OCI-LY3 (cell line): ENCODE measurements around the gene ERC1.
"Not testable (repeated sequence)": the region's sequence is repeated elsewhere in the genome, so short reads cannot be mapped to it uniquely, and the experiment has no call there.

Experiments used
- H2AFZ ChIP-seq: fragments of 200-600, 300-600 bp; shearing (Covaris generic); 2 replicates; pipeline ENCODE4 v1.6.0; 2014; ENCODE audit warnings: antibody characterized with exemption, low read depth, low read length
- H3K27ac ChIP-seq: fragments of 200-600, 300-600 bp; sonication (generic); 2 replicates; pipeline ENCODE4 v1.5.1; 2014; ENCODE audit warnings: mild to moderate bottlenecking, low read length, moderate library complexity, mixed read lengths
- H3K27me3 ChIP-seq: fragments of 200-600, 300-600 bp; sonication (generic); 2 replicates; pipeline ENCODE4 v1.6.1; 2014; ENCODE audit warnings: low read depth, low read length, mixed read lengths
- H3K36me3 ChIP-seq: fragments of 200-600, 300-600 bp; sonication (generic); replicated peaks from 2 replicates; pipeline ENCODE3; 2014; ENCODE audit warnings: low read depth, low read length, mixed read lengths
- H3K4me1 ChIP-seq: fragments of 300-600, 200-600 bp; sonication (generic); 2 replicates; pipeline ENCODE4 v1.6.1; 2014; ENCODE audit warnings: low read length, mixed read lengths
- H3K4me2 ChIP-seq: fragments of 200-600, 300-600 bp; sonication (generic); 2 replicates; pipeline ENCODE4 v1.6.1; 2014; ENCODE audit warnings: low read length, mixed read lengths
- H3K4me3 ChIP-seq: fragments of 300-600, 200-600 bp; sonication (generic); 2 replicates; pipeline ENCODE4 v1.5.1; 2014; ENCODE audit warnings: antibody characterized with exemption, mild to moderate bottlenecking, low read length, moderate library complexity
- H3K79me2 ChIP-seq: fragments of 300-600, 200-600 bp; shearing (Covaris generic); 2 replicates; pipeline ENCODE4 v1.6.1; 2014; ENCODE audit warnings: mild to moderate bottlenecking, low read length, mixed read lengths
- H3K9ac ChIP-seq: fragments of 300-600, 200-600 bp; shearing (Covaris generic); 2 replicates; pipeline ENCODE4 v1.6.0; 2014; ENCODE audit warnings: mild to moderate bottlenecking, low read length, moderate library complexity
- H3K9me3 ChIP-seq: fragments of 200-600, 300-600 bp; shearing (Covaris generic); 2 replicates; pipeline ENCODE4 v1.6.1; 2014; ENCODE audit warnings: low read length, mixed read lengths; ENCODE audit not compliant: insufficient read depth
- H4K20me1 ChIP-seq: fragments of 200-600, 300-600 bp; sonication (generic); 2 replicates; pipeline ENCODE4 v1.6.1; 2016; ENCODE audit warnings: low read length, mixed read lengths; ENCODE audit not compliant: insufficient read depth
- CTCF ChIP-seq: fragments of 200-600, 300-600 bp; sonication (generic); IDR thresholded peaks from 2 replicates; pipeline ENCODE4 v1.5.1; 2014; ENCODE audit warnings: antibody characterized with exemption, low read length, low read depth
- EZH2phosphoT487 ChIP-seq: fragments of 200-600 bp; shearing (Covaris generic); IDR thresholded peaks from 2 replicates; pipeline ENCODE4 v1.6.1; 2018; ENCODE audit warnings: antibody characterized with exemption, mixed run types, low read depth

Gene ERC1

GRCh38 chr12:1338483-1339177, 347.6 kb downstream of the ERC1 start:
- Histone ChIP-seq H3K4me1 (no peaks in the 10 kb centered on the region), H3K4me3 (no peak overlapping the region), H4K20me1 (no peaks in the 10 kb centered on the region), H3K9me3 (no peaks in the 10 kb centered on the region), H3K4me2 (no peak overlapping the region), H3K79me2 (no peaks in the 10 kb centered on the region), H3K27ac (no peak overlapping the region), H2AFZ (no peak overlapping the region), H3K9ac (no peak overlapping the region), H3K36me3 (no peaks in the 10 kb centered on the region), H3K27me3 (no peaks in the 10 kb centered on the region)
- no peak for TF ChIP-seq EZH2phosphoT487
- no peak for TF ChIP-seq CTCF

GRCh38 chr12:1339178-1339541, 348.1 kb downstream of the ERC1 start:
- H3K27me3 ChIP-seq, H3K79me2 ChIP-seq, H3K27ac ChIP-seq, H3K4me1 ChIP-seq, H3K36me3 ChIP-seq, H4K20me1 ChIP-seq, H3K9me3 ChIP-seq, H2AFZ ChIP-seq, H3K4me3 ChIP-seq, H3K4me2 ChIP-seq, H3K9ac ChIP-seq: not testable (repeated sequence)

- H3K9me3 ChIP-seq = no peaks in the 10 kb centered on the region
- no peaks in the 10 kb centered on the region for H3K27me3 ChIP-seq
- no peaks in the 10 kb centered on the region for H3K36me3 ChIP-seq
- no peaks in the 10 kb centered on the region for H3K4me1 ChIP-seq
- no peaks in the 10 kb centered on the region for H4K20me1 ChIP-seq
- no peak for TF ChIP-seq EZH2phosphoT487
- no peak for TF ChIP-seq CTCF
- H3K9ac ChIP-seq = no peak overlapping the region
- no peaks in the 10 kb centered on the region for H3K79me2 ChIP-seq
- H3K4me3 ChIP-seq = no peak overlapping the region
- H3K27ac ChIP-seq = no peak overlapping the region
- H3K4me2 ChIP-seq = no peak overlapping the region
- H2AFZ ChIP-seq = no peak overlapping the region
Measured at GRCh38 chr12:1339618-1340319, 348.7 kb downstream of the ERC1 start.

GRCh38 chr12:1341270-1341669, 350.2 kb downstream of the ERC1 start:
- not testable (repeated sequence) for H3K4me2 ChIP-seq, H3K79me2 ChIP-seq, H3K4me1 ChIP-seq, H4K20me1 ChIP-seq, H3K9me3 ChIP-seq, H3K9ac ChIP-seq, H3K36me3 ChIP-seq, H2AFZ ChIP-seq, H3K27ac ChIP-seq, H3K27me3 ChIP-seq, H3K4me3 ChIP-seq

GRCh38 chr12:1343422-1343821, 352.4 kb downstream of the ERC1 start:
- H3K27ac ChIP-seq = no peak overlapping the region
- H3K9ac ChIP-seq = no peak overlapping the region
- no peaks in the 10 kb centered on the region for H3K9me3 ChIP-seq

More at GRCh38 chr12:1343422-1343821, 352.4 kb downstream of the ERC1 start:
- TF ChIP-seq CTCF = no peak
- TF ChIP-seq EZH2phosphoT487 = no peak
- Histone ChIP-seq H3K4me3 (no peak overlapping the region), H4K20me1 (no peaks in the 10 kb centered on the region), H3K4me1 (peaks cover 3% of the 10 kb centered on the region; the same call in 1 of the 2 replicates), H3K79me2 (no peaks in the 10 kb centered on the region), H2AFZ (no peak overlapping the region), H3K4me2 (no peak overlapping the region), H3K27me3 (no peaks in the 10 kb centered on the region), H3K36me3 (no peaks in the 10 kb centered on the region)
